Smooth muscle cell (in vitro differentiated cells): ENCODE measurements around the gene MEIG1. TPM values are rescaled to one million over a fixed set of nuclear protein-coding genes. Genes with fewer than 3 reads are reported as not detected.
"Not testable (repeated sequence)": the region's sequence is repeated elsewhere in the genome, so short reads cannot be mapped to it uniquely, and the experiment has no call there.

Source experiments
- DNase-seq: peaks from one replicate; lab custom pipeline; 2025; ENCODE audit not compliant: unreplicated experiment; lab: John Stamatoyannopoulos, UW
- H2AFZ ChIP-seq: fragments of 200-600 bp; sonication (generic); 2 replicates; pipeline ENCODE4 v1.6.0; 2016; ENCODE audit warnings: antibody characterized with exemption, low read depth, mild to moderate bottlenecking
- H3F3A ChIP-seq: fragments of 200-600 bp; sonication (generic); 2 replicates; pipeline ENCODE4 v1.6.0; 2017; ENCODE audit warnings: antibody characterized with exemption, low read depth
- H3K27ac ChIP-seq: fragments of 200-600 bp; sonication (generic); 2 replicates; pipeline ENCODE4 v1.5.1; 2016; ENCODE audit warnings: low read depth, mild to moderate bottlenecking
- H3K27me3 ChIP-seq: fragments of 200-600 bp; sonication (generic); 2 replicates; pipeline ENCODE4 v1.6.1; 2016; ENCODE audit warnings: low read depth, mild to moderate bottlenecking
- H3K36me3 ChIP-seq: fragments of 200-600 bp; sonication (generic); 2 replicates; pipeline ENCODE4 v1.5.1; 2016; ENCODE audit warnings: low read depth
- H3K4me1 ChIP-seq: fragments of 200-600 bp; sonication (generic); 2 replicates; pipeline ENCODE4 v1.5.1; 2016; ENCODE audit warnings: low read depth
- H3K4me2 ChIP-seq: fragments of 200-600 bp; sonication (generic); 2 replicates; pipeline ENCODE4 v1.6.0; 2016; ENCODE audit warnings: mild to moderate bottlenecking
- H3K4me3 ChIP-seq: fragments of 200-600 bp; sonication (generic); 2 replicates; pipeline ENCODE4 v1.5.1; 2016; ENCODE audit warnings: mild to moderate bottlenecking
- H3K79me2 ChIP-seq: fragments of 200-600 bp; sonication (generic); 2 replicates; pipeline ENCODE4 v1.6.0; 2016; ENCODE audit warnings: low read depth, mild to moderate bottlenecking
- H3K9ac ChIP-seq: fragments of 200-600 bp; sonication (generic); 2 replicates; pipeline ENCODE4 v1.6.0; 2016; ENCODE audit warnings: low read depth
- H3K9me3 ChIP-seq: fragments of 200-600 bp; sonication (generic); replicated peaks from 2 replicates; pipeline ENCODE4 v1.5.1; 2016; ENCODE audit warnings: low read depth
- H4K20me1 ChIP-seq: fragments of 200-600 bp; sonication (generic); 2 replicates; pipeline ENCODE4 v1.6.0; 2016; ENCODE audit warnings: low read depth
- CTCF ChIP-seq: fragments of 200-600 bp; sonication (generic); IDR thresholded peaks from 2 replicates; pipeline ENCODE4 v1.5.1; 2017; ENCODE audit warnings: borderline replicate concordance, mild to moderate bottlenecking, antibody characterized with exemption; ENCODE audit not compliant: insufficient read depth, poor library complexity, severe bottlenecking
- WGBS: methylation state at CpG from one replicate; pipeline ENCODE4 v1.1.7; 2016; ENCODE audit warnings: low lambda C conversion rate; 5-methylcytosine and 5-hydroxymethylcytosine counted together
- polyA plus RNA-seq: library from polyadenylated mRNA; unstranded; fragments of >200 nt; fragmentation: Nextera tagmentation; extraction: Ambion mirVana; gene quantifications from 2 replicates; pipeline ENCODE4 v1.2.1, GENCODE V29; 2016
- total RNA-seq: library from RNA; depleted of rRNA; stranded (reverse); fragments of >200 nt; gene quantifications from 2 replicates; pipeline ENCODE4 v1.2.3, GENCODE V29; 2014

The MEIG1 gene
- total and polyA plus RNA-seq, 2 experiments from 2014 or later = not detected

GRCh38 chr10:14971867-14972448 is 12.8 kb downstream of the MEIG1 start:
- H2AFZ ChIP-seq = no peak overlapping the region
- peaks cover 8% of the 10 kb centered on the region for H3K27me3 ChIP-seq
- H4K20me1 ChIP-seq = no peaks in the 10 kb centered on the region
- no peaks in the 10 kb centered on the region for H3K36me3 ChIP-seq
- no peak overlapping the region for H3K9ac ChIP-seq
- H3K4me2 ChIP-seq = no peak overlapping the region
- H3F3A ChIP-seq = no peaks in the 10 kb centered on the region
- H3K4me1 ChIP-seq = no peaks in the 10 kb centered on the region
- WGBS = 48% methylated on average over 4 of the region's 4 CpGs
- H3K79me2 ChIP-seq = no peaks in the 10 kb centered on the region
- no peak for DNase-seq
- no peak overlapping the region for H3K4me3 ChIP-seq
- no peak overlapping the region for H3K27ac ChIP-seq
- H3K9me3 ChIP-seq = no peaks in the 10 kb centered on the region
- TF ChIP-seq CTCF = peak; percentile 41

DNA sequence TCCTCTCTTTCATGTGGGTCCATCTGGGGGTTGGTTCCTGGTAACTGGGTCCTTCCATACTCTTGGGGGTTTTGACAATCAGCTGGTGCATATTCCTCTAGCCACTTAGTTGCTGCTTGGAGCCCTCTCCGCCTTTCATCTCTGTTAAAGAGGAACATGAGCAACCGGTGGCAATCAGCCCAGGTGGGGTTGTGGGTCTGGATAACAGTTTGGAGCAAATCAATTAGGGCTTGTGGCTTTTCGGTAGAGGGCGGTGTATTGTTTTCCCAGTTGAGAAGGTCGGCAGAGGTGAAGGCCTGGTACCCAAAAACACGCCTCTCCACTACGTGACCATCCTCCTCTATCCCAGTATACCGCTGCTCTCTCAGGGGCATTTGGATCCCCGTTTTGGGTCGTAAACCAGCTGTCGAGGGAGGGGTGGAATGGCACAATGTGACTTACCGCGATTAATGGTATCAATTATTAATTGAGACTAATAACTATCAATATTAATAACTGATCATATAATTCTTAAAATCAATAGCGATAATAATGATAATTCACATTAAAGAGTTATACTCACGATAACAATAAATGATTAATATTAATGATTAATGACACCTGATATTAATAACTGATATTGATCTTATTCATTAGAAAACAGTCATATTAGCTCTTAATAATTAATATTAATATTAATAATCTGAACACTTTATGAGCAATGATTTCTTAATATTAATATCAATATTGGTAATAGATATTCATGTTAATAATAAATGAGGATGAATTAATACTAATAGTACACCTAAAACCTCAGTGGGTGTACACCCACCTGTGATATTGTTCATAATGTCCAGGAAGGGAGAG is 15.2 kb downstream of the MEIG1 start:
- not testable (repeated sequence) for H3K79me2 ChIP-seq, H4K20me1 ChIP-seq, H3K27me3 ChIP-seq, H2AFZ ChIP-seq, H3K4me1 ChIP-seq, H3K9ac ChIP-seq, H3K4me3 ChIP-seq, H3K4me2 ChIP-seq, H3K9me3 ChIP-seq, H3K27ac ChIP-seq, H3K36me3 ChIP-seq, DNase-seq, H3F3A ChIP-seq
- WGBS = 53% methylated on average over 15 of the region's 15 CpGs

DNA sequence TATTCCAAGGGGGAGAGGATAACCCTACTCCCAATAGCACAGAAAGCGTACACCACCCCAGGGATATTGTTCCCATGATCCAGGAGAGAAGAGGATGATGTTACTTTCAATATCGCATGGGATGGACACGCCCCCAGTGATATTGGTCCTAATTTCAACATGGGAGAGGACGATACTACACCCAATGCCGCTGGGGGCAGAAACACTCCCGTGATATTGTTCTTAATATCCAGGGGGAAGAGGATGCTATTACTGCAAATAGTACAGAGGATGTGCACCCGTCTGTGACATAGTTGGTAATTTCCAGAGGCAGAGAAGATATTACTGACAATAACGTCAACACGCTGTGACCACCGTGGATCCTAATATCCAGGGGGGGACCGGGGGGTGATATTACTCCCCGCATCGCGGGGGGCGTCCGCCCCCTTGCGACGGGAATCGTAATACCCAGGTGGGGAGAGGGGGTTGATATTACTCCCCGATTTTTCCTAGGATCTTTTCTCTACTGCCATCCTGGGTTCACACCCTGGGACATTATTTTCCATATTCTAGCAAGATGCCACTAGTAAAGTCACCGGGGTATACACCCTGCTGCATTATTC is 16.6 kb downstream of the MEIG1 start:
- TF ChIP-seq CTCF = no peak
- no peaks in the 10 kb centered on the region for H4K20me1 ChIP-seq
- no peak overlapping the region for H3K4me3 ChIP-seq
- peaks cover 8% of the 10 kb centered on the region for H3K27me3 ChIP-seq
- no peaks in the 10 kb centered on the region for H3K4me1 ChIP-seq
- no peaks in the 10 kb centered on the region for H3K79me2 ChIP-seq
- H3K36me3 ChIP-seq = no peaks in the 10 kb centered on the region
- H2AFZ ChIP-seq = no peak overlapping the region
- H3K27ac ChIP-seq = no peak overlapping the region
- no peak for DNase-seq
- no peak overlapping the region for H3K9ac ChIP-seq
- no peaks in the 10 kb centered on the region for H3K9me3 ChIP-seq
- 37% methylated on average over 21 of the region's 21 CpGs for WGBS
- H3F3A ChIP-seq = no peaks in the 10 kb centered on the region
- no peak overlapping the region for H3K4me2 ChIP-seq

GRCh38 chr10:14982744-14983143 is 23.6 kb downstream of the MEIG1 start:
- DNase-seq = no peak
- H3K4me2 ChIP-seq = no peak overlapping the region
- no peak overlapping the region for H3K4me3 ChIP-seq
- no peak for TF ChIP-seq CTCF
- H3F3A ChIP-seq = no peaks in the 10 kb centered on the region
- no peaks in the 10 kb centered on the region for H3K36me3 ChIP-seq
- H3K27ac ChIP-seq = no peak overlapping the region
- no peaks in the 10 kb centered on the region for H3K79me2 ChIP-seq
- no peaks in the 10 kb centered on the region for H3K9me3 ChIP-seq
- 87% methylated on average over 3 of the region's 3 CpGs for WGBS
- no peak overlapping the region for H2AFZ ChIP-seq
- H3K4me1 ChIP-seq = no peaks in the 10 kb centered on the region
- no peaks in the 10 kb centered on the region for H3K27me3 ChIP-seq
- no peak overlapping the region for H3K9ac ChIP-seq
- H4K20me1 ChIP-seq = no peaks in the 10 kb centered on the region

- not testable (repeated sequence) for H3F3A ChIP-seq, H3K36me3 ChIP-seq, H3K4me2 ChIP-seq, H3K4me1 ChIP-seq, H3K27ac ChIP-seq, H3K27me3 ChIP-seq, H4K20me1 ChIP-seq, DNase-seq, H3K79me2 ChIP-seq, H3K9me3 ChIP-seq, H2AFZ ChIP-seq, H3K9ac ChIP-seq, H3K4me3 ChIP-seq
- 96% methylated on average over 6 of the region's 6 CpGs for WGBS
Observed at GRCh38 chr10:14989552-14989951, 30.4 kb downstream of the MEIG1 start.
